GM12878 (cell line): ENCODE measurements around the gene SCAF8. TPM values are rescaled to one million over a fixed set of nuclear protein-coding genes. Genes with fewer than 3 reads are reported as not detected.

ENCODE experiments used
- ATAC-seq: fragments of 200-7000 bp; cut with Tn5 transposase; 3 replicates; pipeline ENCODE4 v1.9.1; 2020; ENCODE audit warnings: mild to moderate bottlenecking, moderate library complexity
- BruUV-seq: library from RNA; stranded (reverse); fragments of 400-500 nt; replicated peaks from 2 replicates; lab custom pipeline; 2021; lab: Mats Ljungman, UMichigan
- CTCF ChIA-PET: fragments of 300-600 bp; sonication (Branson Sonifier 250); formaldehyde crosslinking; extraction: SDS; loops from one replicate; lab custom pipeline; 2021; ENCODE audit warnings: inconsistent platforms; lab: Yijun Ruan, JAX
- POLR2A ChIA-PET: fragments of 350-600 bp; formaldehyde crosslinking; extraction: SDS; loops from one replicate; lab custom pipeline; 2021; ENCODE audit warnings: inconsistent platforms; lab: Charles Lee
- RAD21 ChIA-PET: fragments of 300-600 bp; sonication (Branson Sonifier 250); formaldehyde crosslinking; loops from one replicate; lab custom pipeline; 2023; ENCODE audit warnings: antibody characterized with exemption; ENCODE audit not compliant: unreplicated experiment; lab: Charles Lee
- SMC1A ChIA-PET: fragments of 300-600 bp; sonication (Branson Sonifier 250); formaldehyde crosslinking; loops from one replicate; lab custom pipeline; 2023; ENCODE audit not compliant: unreplicated experiment, uncharacterized antibody; lab: Charles Lee
- DNase-seq: peaks from one replicate; pipeline ENCODE4 v3.0.0-alpha.2; 2011; ENCODE audit warnings: low read depth, low spot score
- FAIRE-seq: peaks from 3 replicates; lab custom pipeline; 2011; peaks lifted over from hg19 to GRCh38; lab: Jason Lieb, UNC
- H2AFZ ChIP-seq: 2 replicates; pipeline ENCODE4 v1.6.0; 2011; ENCODE audit warnings: low read depth, low read length, control low read depth; ENCODE audit not compliant: control insufficient read depth
- H3K27ac ChIP-seq: 2 replicates; pipeline ENCODE4 v1.5.1; 2011; ENCODE audit warnings: control low read depth; ENCODE audit not compliant: control insufficient read depth, insufficient read depth
- H3K27me3 ChIP-seq, 2 experiments: replicated peaks in 1 of 2; 2 replicates each; pipeline versions ENCODE4 v1.6.0 to v1.6.1; 2011; ENCODE audit warnings: low read length in 1 of 2; ENCODE audit not compliant: control insufficient read depth in 2 of 2, insufficient read depth in 2 of 2
- H3K36me3 ChIP-seq, 2 experiments: 2 replicates each; pipeline ENCODE4 v1.5.1; 2011; ENCODE audit warnings: low read length in 1 of 2; ENCODE audit not compliant: control insufficient read depth in 2 of 2, insufficient read depth in 2 of 2
- H3K4me1 ChIP-seq: 2 replicates; pipeline ENCODE4 v1.6.1; 2011; ENCODE audit warnings: mild to moderate bottlenecking, low read length, moderate library complexity, mixed read lengths; ENCODE audit not compliant: control insufficient read depth, insufficient read depth
- H3K4me2 ChIP-seq: 2 replicates; pipeline ENCODE4 v1.6.0; 2011; ENCODE audit warnings: control low read depth; ENCODE audit not compliant: control insufficient read depth, insufficient read depth
- H3K4me3 ChIP-seq: fragments of 200-600 bp; sonication (generic); 2 replicates; pipeline ENCODE4 v1.5.1; 2016
- H3K79me2 ChIP-seq: 2 replicates; pipeline ENCODE4 v1.6.0; 2011; ENCODE audit warnings: low read length; ENCODE audit not compliant: control insufficient read depth, insufficient read depth
- H3K9ac ChIP-seq: 2 replicates; pipeline ENCODE4 v1.8.0; 2011; ENCODE audit warnings: low read length, control low read depth, mixed read lengths; ENCODE audit not compliant: control insufficient read depth, insufficient read depth
- H3K9me3 ChIP-seq: replicated peaks from 3 replicates; pipeline ENCODE4 v1.5.1; 2011; ENCODE audit warnings: mild to moderate bottlenecking, low read length; ENCODE audit not compliant: control insufficient read depth, insufficient read depth
- H4K20me1 ChIP-seq: 2 replicates; pipeline ENCODE4 v1.6.0; 2011; ENCODE audit not compliant: control insufficient read depth, insufficient read depth
- CBFB ChIP-seq: IDR thresholded peaks from 2 replicates; pipeline ENCODE4 v1.6.1; 2016; ENCODE audit warnings: antibody characterized with exemption, low read depth
- PAX5 ChIP-seq: IDR thresholded peaks from 2 replicates; pipeline ENCODE4 v1.6.1; 2011; ENCODE audit warnings: low read depth, low read length, borderline replicate concordance
- REST ChIP-seq: IDR thresholded peaks from 2 replicates; pipeline ENCODE4 v1.6.1; 2012; ENCODE audit warnings: mild to moderate bottlenecking, low read depth, low read length
- YBX1 ChIP-seq: fragments of 450-650 bp; IDR thresholded peaks from 2 replicates; pipeline ENCODE4 v1.6.1; 2016; ENCODE audit warnings: antibody characterized with exemption
- ZBTB33 ChIP-seq: fragments of 450-650 bp; IDR thresholded peaks from 2 replicates; pipeline ENCODE4 v1.6.1; 2017; ENCODE audit warnings: mild to moderate bottlenecking
- WGBS: methylation state at CpG from one replicate; pipeline ENCODE4 v1.1.6; 2016; ENCODE audit warnings: low lambda C conversion rate; ENCODE audit not compliant: insufficient replicate concordance, insufficient coverage; ENCODE audit errors: missing lambda C conversion rate; 5-methylcytosine and 5-hydroxymethylcytosine counted together
- in situ Hi-C: fragments of 300-500 bp; cut with MboI; formaldehyde crosslinking; loops from 9 replicates; pipeline ENCODE4 v1.14.3; 2018; ENCODE audit warnings: mixed read lengths
- intact Hi-C: fragments of 100-400 bp; cut with micrococcal nuclease; formaldehyde crosslinking; loops from one replicate; pipeline ENCODE4 v1.14.2; 2022; ENCODE audit not compliant: unreplicated experiment
- polyA plus RNA-seq, 11 experiments: library from polyadenylated mRNA; depleted of rRNA in 4 of 11; unstranded in 6 of 11; stranded (reverse) in 5 of 11; fragments of >200 nt; fragmentation: Nextera tagmentation in 4 of 11; fragmentation: Illumina TruSeq in 1 of 11; extraction: Ambion mirVana in 4 of 11; extraction: Trizol in 1 of 11; gene quantifications; 1 replicate in 1 of 11; 2 replicates in 10 of 11; pipeline versions ENCODE4 v1.2.1 to v1.2.3, GENCODE V29; 2011 to 2016; ENCODE audit warnings: inconsistent platforms in 2 of 11, missing spikeins in 2 of 11, low read depth in 1 of 11
- total RNA-seq, 4 experiments: library from RNA; depleted of rRNA in 3 of 4; stranded (reverse); fragments of >200 nt in 3 of 4; fragmentation: Illumina TruSeq in 1 of 4; extraction: Trizol in 1 of 4; gene quantifications; 2 replicates each; pipeline versions ENCODE4 v1.2.1 to v1.2.3, GENCODE V29; 2013 to 2021

The SCAF8 gene
- total and polyA plus RNA-seq, 10 of the 15 experiments (the other 5 are each of a cell fraction or from before 2014, with no cell fraction given) = 8.1 to 28.8 (median 15.9) TPM

DNA sequence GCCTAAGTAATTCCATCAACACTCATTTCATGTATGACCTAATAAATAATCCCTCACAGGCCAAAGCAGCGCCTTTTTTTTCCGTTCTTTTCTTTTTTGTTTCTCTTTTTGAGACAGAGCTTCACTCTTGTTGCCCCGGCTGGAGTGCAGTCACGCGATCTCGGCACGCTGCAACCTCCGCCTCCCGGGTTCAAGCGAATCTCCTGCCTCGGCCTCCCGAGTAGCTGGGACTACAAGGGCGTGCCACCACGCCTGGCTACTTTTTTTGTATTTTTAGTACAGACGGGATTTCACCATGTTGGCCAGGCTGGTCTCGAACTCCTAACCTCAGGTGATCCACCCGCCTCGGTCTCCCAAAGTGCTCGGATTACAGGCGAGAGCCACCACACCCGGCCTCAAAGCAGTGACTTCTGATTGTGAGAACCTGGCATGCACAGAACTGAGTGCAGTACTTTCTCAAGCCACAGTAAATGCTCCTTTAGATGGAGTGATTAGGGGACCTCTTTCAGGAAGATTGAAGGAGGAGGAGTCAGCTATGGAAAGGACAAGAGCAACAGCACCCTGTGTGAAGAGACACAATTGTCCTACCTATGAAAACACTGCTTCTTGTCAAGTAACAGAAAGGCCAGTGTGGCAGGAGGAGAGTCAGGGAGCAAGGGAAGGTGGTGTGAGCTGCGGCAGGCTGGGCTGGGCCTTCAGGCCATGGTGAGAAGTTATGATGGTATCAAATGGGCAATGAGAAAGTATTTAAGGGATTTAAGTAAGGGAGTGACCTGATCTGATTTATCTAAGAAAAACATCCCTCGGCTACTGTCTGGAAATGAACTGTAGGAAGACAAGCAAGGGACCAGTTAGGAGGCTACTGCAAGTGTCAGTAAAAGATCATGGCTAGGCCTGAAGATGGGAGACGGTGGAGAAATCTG is 1.7 kb upstream of the SCAF8 start:
- no peak for FAIRE-seq
- H3K79me2 ChIP-seq = peaks cover 29% of the 10 kb centered on the region
- RAD21 ChIA-PET = interaction anchor here (2.2 kb wide), 1 partner anchor 74 kb away, joined by 7 read pairs; no protein-coding TSS in a partner anchor
- H3K4me3 ChIP-seq = no peak overlapping the region
- H3K9ac ChIP-seq = no peak overlapping the region
- 93% methylated on average over 24 of the region's 24 CpGs for WGBS
- no peak overlapping the region for H3K4me2 ChIP-seq
- BruUV-seq = no TSS peak
- H2AFZ ChIP-seq = no peak overlapping the region
- no peak for ATAC-seq
- no peaks in the 10 kb centered on the region for H3K36me3 ChIP-seq
- H3K9me3 ChIP-seq = no peaks in the 10 kb centered on the region
- POLR2A ChIA-PET = no interaction called here
- in situ Hi-C loops = loop anchor here (25.0 kb wide), 1 partner anchor 1744 kb away; the partner anchor contains the start of gene FBXO5
- SMC1A ChIA-PET = interaction anchor here (0.9 to 1.5 kb wide), 3 partner anchors 13 to 83 kb away, joined by 3 to 7 read pairs (median 3); no protein-coding TSS in a partner anchor
- H4K20me1 ChIP-seq = no peaks in the 10 kb centered on the region
- H3K27me3 ChIP-seq = no peaks in the 10 kb centered on the region
- CTCF ChIA-PET = interaction anchor here (0.9 to 1.5 kb wide), 5 partner anchors 14 to 193 kb away, joined by 3 to 6 read pairs (median 4); no protein-coding TSS in a partner anchor
- no peaks in the 10 kb centered on the region; the same call in 1 of the 2 replicates for H3K4me1 ChIP-seq
- no peak overlapping the region for H3K27ac ChIP-seq
- TF ChIP-seq CBFB = no peak
- TF ChIP-seq REST = no peak
- no peak for TF ChIP-seq YBX1
- TF ChIP-seq PAX5 = no peak
- no peak for TF ChIP-seq ZBTB33
- intact Hi-C loops = loop anchor here (5.0 to 10.0 kb wide), 4 partner anchors 41 to 583 kb away; partner anchors contain the start of gene TFB1M
- no peak for DNase-seq
